GM21528 (cell line): ENCODE results near the gene C16orf95.
"Not testable (repeated sequence)": the region's sequence is repeated elsewhere in the genome, so short reads cannot be mapped to it uniquely, and the experiment has no call there.

Experiments
- ATAC-seq: cut with Tn5 transposase; IDR thresholded peaks from one replicate; pipeline ENCODE4 v1.9.1; 2021; ENCODE audit warnings: mild to moderate bottlenecking, moderate library complexity; ENCODE audit not compliant: unreplicated experiment, low FRiP score

Gene C16orf95

DNA sequence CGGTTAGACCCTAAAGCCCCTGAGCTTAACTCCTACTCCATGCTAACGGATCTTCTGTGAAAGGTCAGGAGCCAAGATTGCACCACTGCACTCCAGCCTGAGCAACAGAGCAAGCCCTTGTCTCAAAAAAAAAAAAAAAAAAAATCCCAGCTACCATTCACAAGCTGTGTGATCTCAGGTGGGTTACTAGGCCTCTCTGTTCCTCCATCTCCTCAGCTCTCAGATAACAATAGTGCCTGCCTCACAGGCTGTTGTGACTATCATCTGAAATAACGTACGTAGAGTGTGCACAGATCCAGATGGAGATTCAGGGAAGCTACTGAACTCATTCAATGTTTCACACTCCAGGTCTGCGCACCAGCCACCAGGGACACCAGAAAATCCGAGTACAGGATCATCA is 57.8 kb downstream of the C16orf95 start:
- ATAC-seq, result no peak

DNA sequence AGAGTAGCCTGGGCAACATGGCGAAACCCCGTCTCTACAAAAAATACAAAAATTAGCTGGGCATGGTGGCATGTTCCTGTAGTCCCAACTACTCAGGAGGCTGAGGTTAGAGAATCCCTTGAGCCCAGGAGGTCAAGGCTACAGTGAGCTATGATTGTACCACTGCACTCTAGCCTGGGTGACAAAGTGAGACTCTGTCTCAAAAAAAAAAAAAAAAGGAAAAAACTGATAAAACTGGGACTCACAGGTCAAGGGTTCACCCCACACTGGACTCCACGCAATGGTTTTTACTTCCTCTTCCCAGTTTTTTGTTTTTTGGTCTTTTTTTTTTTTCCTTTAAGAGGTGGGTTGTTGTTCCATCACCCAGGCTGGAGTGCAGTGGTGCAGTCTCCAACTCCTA is 58.5 kb downstream of the C16orf95 start:
- not testable (repeated sequence) for ATAC-seq

DNA sequence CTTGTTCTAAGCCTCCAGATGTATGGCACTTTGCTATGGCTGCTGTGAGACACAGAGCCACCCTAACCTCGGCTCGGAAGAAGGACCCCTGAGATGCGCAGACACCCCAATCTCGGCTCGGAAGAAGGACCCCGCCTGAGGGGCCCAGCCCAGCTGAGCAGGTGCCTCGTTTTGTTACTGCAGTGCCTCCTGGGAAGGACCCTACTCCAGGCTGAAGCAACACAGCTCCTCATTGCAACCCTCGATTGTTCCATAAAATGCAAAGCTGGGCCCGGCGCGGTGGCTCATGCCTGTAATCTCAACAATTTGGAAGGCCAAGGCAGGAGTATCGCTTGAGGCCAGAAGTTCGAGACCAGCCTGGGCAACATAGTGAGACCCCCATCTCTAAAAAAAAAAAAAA is 61.3 kb downstream of the C16orf95 start:
- no peak for ATAC-seq

DNA sequence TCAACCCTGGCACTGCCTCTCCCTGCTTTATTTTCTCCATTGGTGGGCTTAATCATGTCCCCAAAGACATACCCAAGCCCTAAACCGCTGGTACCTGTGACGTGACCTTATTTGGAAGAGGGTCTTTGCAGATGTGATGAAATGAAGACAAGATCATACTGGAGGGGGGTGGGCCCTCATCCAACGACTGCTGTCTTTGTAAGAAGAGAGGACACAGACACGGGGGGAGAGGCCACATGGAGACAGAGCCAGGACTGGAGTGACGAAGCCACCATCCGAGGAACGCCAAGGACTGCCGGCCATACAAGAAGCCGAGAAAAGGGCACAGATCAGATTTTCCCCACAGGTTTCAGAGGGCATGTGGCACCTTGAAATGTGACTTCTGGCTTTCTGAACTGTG is 62.5 kb downstream of the C16orf95 start:
- ATAC-seq, result no peak

DNA sequence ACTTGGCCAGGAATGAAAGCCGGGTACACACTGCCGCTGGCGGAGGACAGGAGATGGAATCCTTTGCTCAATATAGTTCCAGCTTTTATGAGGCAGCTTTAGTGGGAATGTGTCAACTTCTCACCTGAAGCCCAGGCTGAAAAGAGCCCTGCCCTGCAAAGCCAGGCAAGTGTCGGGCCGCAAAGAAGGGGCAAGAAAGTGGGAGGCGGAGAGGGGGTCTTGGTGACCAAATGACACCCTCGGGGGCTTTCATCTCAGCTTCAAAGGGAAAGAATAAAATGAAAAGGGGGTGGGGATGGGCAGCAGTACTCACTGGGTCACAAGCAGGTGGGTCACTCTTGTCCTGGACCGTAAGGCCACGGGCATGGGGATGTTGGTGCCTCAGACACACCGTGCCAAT is 62.9 kb downstream of the C16orf95 start:
- no peak for ATAC-seq

DNA sequence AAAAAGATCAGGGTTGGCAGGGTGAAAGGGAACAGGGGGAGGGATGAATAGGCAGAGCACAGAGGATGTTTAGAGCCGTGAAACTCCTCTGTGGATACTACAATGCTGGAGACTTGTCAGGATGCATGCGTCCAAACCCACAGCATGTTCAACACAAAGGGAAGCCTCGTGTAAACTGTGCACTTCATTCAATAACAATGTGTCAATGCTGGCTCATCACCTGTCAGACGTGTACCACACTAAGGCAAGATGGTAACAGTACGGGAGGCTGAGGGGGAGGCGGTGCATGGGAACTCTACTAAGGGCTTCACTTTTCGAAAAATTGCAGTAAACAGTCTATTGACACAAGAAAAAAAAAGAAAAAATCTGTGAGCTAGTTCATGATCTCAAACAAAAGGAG is 63.7 kb downstream of the C16orf95 start:
- no peak for ATAC-seq
